HG03354 (cell line): ENCODE results near the gene ACOT7.

Experiments used
- ATAC-seq: cut with Tn5 transposase; IDR thresholded peaks from one replicate; pipeline ENCODE4 v1.9.1; 2021; ENCODE audit warnings: mild to moderate bottlenecking; ENCODE audit not compliant: unreplicated experiment, poor library complexity, severe bottlenecking

Gene ACOT7

DNA sequence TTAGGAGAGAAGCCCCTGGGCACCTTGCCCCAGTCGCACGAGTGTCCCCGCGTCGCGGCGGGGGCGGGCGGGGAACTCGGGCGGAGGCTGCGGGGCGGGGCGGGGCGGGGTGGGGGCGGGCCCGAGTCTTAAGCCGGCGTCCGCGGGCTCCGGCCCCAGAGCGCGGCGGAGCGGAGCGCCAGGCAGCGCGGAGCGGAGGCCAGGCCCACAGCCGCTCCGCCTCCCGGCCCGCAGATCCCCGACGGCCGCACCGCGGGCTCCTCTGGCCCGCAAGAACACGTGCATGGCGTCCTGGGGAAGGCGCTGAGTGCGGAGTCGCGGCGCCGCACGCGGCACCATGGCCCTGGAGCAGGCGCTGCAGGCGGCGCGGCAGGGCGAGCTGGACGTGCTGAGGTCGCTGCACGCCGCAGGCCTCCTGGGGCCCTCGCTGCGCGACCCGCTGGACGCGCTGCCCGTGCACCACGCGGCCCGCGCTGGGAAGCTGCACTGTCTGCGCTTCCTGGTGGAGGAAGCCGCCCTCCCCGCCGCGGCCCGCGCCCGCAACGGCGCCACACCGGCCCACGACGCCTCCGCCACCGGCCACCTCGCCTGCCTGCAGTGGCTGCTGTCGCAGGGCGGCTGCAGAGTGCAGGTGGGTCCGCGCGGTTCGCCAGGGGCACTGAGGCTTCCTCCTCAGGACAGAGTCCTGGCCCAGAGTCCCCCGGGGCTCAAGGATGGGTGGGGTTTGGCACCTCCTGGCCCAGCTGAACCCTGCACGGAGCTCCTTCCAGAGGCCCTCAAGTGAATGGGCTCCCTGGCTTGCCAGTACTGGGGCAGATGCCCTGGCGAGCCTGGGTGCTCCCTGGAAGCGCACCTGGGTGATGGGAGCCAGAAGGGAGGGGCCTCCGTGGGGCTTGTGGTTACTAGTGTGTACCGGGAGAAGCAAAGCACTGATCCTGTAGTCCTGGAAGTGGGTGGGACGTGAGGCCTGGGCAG lies 31.3 kb upstream of the ACOT7 start, which contains the start of gene ESPN:
Gene ESPN, plus strand, starts transcription at position 158 of the 975 bp plus-strand sequence. Its CDS starts 180 bp downstream, at position 338.
- no peak for ATAC-seq

DNA sequence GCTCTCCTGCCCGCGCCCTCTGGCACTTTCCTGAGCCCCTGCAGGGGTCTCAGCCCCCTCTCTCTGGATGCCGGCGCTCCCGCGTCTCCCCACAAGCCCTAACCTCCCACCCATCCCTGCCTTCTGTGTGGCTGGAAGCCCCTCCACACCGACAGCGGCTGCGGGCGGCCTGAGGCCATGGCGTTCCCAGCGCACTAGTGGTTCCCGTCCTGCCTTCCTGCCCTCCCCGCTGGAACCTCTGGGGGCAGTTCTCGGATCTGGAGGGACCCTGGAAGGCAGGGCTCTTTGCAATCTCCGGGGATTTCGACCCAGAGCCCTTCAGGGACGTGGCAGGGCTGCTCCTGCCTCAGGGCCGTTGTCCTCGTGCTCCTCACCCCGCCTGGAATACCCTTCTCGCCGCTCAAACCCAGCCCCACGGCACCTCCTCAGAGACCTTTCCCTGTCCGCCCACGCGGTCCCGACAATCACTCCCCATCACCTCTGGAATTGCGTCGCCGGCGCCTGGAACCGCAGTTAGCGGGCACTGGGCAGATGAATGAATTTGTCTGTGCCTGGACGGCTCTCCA lies 30.5 kb upstream of the ACOT7 start:
- no peak for ATAC-seq

DNA sequence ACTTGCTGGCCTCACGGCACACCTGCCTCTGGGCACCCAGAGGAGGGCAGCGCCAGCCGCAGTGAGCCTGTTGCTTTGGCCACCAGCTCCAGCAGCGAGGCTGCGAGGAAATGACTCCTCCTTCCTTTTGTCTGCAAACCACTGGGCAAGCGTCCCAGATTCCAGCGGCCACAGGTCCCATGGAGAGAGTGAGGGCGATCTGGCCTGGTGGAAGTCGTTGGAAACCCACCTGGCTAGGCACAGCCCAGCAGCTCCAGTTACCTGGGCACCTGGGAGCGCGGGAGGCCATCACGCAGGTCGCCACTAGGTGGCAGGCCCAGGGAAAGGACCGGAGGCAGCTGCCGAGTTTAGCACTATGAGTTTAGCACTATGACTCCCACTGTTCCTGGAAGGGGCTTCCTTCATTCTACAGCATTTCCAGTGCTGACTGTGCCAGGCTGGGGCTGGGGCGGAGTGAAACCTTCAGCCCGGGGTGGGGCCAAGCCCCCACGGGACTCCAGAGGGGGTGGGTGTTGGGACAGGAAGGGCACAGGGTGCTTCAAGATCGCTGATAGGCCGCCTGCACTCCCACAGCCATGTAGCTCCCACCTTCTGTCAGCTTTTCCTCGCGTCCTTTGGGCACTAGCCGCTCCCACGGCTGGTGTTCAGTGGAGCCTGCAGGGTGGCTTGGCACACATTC lies 29.9 kb upstream of the ACOT7 start:
- no peak for ATAC-seq

DNA sequence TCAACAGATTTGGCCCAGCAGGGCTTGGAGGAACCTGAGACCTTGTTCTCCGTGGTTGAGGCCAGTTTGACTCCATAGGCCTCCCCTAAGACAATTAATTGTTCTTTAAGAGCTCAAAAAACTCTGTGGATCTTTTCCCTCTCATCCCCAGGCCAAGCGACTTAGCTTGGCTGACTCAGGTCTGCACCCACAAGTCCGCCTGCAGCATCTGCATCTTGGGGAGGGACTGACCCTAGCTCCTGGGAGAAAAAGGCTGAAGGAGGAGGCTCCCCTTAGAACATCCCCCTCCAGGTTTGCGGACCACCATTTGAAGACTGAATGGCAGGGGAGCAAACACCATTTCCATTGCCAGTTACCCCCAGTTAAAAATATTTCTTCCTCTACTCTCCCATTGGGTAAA lies 27.7 kb upstream of the ACOT7 start:
- ATAC-seq: no peak

DNA sequence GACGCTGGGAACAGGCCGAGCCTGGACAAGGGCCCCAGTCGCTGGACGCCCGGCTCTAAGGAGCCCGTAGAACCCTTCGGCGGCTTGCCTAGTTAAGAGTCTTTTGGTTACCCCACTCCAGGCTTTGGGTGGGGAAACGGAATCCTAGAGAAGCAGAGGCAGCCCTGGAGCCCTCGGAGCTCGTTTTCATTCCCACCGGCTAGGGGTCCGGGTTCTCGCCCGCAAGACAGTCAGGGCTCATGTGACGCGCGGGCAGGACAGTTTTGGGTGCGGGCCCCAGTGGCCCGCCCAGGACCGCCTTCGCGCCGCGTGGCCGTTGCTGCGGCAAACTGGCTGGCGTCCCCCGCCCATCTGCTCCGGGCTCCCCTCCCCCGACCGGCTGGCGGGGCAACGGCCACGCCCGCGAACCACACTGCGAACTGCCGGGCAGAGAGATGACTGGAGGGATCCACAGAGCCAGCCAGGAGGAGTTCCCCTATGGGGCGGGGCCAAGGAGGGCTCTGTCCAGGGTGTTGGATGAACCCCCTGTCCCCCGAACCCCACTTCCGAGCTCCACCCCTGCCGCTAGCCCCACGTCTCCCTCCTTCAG lies 27.0 kb upstream of the ACOT7 start:
- no peak for ATAC-seq

DNA sequence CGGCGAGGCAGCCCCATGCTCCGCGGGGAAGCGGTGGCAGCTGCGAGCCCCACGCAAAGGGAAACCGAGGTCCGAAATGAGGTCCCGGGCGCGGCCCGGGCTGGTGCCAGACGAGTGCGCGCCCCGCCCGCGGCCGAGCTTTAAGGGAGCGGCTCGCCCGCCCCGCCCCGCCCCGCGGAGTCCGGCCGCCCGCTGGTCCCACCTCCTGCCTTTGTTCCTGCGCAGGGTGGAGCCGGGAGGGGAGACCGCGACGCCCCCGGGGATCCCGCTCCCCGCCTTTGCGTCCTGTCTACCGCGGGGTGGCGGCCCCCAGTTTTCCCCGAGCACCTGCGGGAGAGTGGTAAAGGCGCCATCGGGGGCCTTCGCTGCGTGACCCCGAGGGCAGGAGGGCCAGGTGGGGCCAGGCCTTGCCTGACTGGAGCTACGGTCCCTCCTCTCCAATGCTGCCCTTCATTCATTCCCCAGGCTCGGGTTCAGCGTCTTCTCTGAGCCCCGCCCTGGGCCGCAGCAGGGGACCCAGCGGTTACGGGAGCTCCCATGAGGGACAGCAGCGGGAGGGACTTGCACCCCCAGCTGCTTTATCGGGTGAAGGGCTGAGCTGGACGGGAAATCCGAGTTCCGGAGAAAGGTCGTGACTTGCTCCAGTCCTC lies 26.4 kb upstream of the ACOT7 start, which contains the start of gene HES2:
Gene HES2, minus strand, starts transcription at position 116 of the 650 bp plus-strand sequence. Its CDS starts 99 bp downstream, at position 17.
- no peak for ATAC-seq

DNA sequence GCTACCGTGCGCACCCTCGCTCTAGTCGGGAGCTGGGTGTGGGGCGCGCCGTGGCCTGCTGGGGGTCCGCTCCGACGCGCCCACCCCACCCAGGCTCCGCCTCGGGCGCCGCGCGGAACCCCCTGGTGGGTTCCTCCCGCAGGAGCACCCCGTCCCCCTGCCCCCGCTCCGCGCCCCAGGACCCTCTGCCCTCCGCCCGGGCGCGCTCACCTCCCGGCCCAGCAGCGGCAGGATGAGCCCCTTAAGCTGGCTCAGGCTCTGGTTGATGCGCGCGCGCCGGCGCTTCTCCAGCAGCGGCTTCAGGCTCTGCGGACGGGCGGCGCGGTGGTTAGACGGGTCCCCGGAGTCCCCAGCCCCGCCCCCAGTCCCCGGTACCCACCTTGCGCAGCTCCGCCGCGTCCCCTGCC lies 25.8 kb upstream of the ACOT7 start:
- no peak for ATAC-seq

DNA sequence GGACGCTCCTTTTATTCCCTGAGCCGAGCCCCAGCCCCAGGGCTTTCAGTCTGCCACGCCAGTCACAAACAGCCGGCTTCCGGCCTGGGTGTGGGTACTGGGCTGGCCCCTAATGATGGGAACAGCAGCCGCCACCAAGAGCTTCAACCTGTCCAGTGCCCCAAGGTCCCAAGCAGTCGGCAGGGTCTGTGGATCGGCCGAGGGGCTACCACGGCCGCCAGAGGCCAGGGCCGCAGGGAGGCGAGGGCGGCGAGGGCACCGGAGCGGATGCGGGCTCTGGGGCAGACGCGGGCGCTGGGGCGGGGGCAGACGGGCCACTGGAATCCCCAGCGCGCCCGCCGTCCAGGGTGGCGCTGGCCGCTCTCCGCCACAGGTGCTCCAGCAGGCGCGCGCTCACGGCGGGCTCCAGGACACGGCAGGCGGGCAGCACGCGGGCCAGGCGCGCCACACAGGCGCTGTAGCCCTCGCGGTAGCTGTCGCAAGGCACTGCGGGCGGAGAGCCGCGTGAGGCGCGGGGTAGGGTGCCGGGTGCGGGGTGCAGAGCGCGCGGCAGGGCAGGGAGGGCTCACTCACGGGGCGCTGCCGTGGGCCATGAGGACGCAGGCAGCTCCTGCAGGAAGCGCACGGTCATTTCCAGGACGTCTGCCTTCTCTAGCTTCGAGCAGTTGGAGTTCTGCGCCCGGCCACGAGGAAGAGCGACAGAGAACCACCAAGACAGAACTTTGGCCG lies 25.3 kb upstream of the ACOT7 start:
- no peak for ATAC-seq

DNA sequence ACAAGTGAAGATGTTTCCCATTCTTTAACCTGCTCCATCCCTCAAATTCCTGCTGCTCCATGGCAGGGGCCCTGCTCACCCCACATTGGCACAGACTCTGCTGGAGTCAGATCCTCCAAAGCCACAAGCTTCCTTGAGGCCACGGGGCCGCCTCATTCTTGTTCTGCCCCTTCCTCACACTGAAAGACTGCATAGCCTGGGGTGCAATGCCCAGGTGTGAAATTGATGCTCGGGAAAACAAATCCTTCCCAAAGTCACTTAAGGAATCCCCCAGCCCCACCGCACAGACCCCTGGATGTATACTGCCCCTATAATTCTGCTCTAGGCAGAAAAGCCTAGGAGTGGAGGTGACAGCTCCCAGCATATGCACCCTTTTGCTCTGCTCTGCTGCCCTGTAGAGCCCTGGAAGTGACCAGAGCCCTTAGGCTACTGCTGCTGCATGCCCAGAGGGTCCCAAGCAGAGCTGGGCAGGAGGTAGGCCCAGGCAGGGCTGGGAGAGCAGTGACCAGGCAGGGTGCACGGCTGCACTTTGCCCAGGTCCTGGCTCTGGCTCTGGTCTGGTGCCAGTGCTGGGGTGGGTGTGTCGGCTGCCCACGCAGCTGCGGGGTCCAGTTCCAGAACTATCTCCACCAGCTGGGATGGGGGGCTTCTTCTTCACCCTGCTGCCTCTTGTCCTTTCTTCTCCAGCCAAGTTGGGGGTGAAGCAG lies 24.5 kb upstream of the ACOT7 start:
- no peak for ATAC-seq

DNA sequence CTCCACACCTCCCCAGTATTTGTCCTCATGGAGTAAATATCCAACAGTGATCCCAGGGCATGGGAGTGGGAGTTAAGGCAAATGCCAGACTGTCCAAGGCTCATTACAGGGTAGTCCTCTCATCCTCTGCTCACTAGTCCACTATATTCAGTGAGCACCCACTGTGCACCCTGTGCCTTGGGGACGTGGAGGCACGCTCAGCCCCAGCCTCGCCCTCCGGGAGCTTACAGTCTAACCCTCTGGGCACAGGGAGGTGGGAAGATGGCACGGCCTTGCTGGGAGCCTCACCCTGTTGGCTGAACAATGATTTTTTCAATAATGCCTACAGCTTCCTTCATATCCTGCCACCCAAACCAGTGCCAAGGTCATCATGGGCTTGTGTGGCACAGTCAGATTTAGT lies 23.3 kb upstream of the ACOT7 start:
- ATAC-seq: no peak

DNA sequence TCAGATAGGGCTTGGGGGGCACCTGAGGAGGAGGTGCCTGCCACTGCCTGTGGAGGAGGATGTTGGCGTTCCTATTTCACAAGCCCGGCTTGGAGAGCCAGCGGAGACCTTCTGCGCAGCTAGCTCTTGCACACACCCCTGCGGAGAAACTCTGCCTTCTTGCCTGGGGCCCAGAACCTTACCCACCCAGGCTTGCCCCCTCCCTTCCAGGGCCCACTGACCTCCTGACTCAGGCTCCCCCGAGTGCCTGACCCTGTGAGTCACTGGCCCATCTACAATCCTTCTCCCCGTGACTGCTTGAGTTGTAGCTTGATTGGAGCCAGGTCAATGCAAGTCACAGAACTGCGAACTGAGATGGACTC lies 22.7 kb upstream of the ACOT7 start:
- ATAC-seq: no peak

DNA sequence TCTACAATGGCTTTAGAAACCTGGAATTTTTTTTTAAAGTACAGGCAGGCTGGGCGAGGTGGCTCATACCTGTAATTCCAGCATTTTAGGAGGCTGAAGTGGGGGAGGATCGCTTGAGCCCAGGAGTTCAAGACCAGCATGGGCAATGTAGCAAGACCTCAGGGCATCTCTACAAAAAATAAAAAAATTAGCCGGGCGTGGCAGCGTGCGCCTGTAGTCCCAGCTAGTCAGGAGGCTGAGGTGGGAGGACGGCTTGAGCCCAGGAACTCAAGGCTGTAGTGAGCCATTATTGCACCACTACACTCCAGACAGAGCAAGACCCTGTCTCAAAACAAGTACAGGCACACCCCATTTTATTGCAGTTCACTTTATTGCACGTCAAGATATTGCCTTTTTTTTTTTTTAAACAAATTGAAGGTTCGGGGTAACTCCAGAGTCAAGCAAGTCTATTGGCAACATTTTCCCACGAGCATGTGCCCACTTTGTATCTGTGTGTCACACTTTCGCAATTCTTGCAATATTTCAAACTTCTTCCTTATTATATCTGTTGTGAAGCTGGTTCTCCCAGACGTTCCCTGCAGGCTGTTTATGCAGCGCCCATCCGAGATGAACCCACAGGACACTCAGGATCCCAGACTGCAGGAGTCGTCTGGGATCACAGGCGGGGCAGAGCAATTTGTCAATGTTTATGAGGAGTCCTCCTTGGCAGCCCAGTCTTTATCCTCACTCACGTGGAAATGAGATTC lies 21.5 kb upstream of the ACOT7 start:
- no peak for ATAC-seq

DNA sequence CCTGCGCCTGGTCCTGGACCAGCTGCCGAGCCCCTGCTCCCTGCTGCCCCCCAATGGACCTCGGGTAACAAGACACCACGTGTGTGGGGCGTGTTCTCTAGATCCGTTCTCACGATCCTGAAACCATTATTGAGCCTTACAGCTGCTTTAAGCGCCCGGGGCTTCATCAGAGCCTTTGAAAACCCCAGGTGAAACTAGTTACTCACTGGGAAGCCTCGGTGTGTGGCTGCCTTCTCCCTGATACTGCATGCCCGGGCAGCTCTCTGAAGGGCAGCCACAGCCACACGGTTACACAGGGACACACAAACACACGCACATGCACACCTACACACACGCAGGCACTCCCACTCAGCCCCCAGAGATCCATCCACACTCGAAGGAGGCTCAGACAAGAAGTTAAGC lies 20.9 kb upstream of the ACOT7 start:
- peak; percentile 78 for ATAC-seq

DNA sequence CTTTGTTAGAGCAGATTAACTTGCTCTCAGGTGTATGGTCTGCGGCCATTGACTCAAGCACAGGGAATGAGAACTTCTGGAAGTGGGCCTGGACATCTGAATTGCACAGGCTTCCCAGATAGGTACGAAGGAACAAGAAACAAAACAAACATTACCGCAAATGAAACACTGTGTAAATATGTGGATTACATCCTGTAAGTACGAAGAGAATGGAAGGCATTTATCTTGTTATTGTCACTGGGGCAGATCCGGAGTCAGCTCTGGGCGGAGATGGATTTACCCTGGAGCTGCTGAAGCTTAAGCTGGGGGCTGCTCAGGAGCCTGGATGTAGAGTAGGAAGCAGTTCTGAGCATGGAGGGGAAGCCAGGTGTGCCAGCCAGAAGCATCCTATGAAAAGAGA lies 19.3 kb upstream of the ACOT7 start:
- ATAC-seq: no peak

DNA sequence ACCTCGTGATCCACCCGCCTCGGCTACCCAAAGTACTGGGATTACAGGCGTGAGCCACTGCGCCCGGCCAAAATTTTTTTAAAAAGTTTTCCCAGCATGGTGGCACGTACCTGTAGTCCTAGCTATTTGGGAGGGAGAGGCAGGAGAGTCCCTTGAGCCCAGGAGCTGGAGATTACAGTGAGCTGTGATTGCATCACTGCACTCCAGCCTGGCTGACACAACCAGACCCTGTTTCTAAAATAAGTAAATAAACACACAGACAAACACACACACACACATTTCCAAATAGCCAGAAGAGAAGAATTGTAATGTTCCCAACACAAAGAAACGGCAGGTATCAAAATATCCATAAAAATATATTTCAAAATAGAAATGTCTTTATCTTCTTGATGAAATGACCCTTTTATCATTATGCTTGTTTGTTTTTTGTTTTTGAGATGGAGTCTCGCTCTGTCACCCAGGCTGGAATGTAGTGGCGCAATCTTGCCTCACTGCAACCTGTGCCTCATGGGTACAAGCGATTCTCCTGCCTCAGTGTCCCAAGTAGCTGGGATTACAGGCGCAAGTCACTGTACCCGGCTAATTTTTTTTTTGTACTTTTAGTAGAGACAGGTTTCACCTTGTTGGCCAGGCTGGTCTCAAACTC lies 16.8 kb upstream of the ACOT7 start:
- ATAC-seq: no peak

DNA sequence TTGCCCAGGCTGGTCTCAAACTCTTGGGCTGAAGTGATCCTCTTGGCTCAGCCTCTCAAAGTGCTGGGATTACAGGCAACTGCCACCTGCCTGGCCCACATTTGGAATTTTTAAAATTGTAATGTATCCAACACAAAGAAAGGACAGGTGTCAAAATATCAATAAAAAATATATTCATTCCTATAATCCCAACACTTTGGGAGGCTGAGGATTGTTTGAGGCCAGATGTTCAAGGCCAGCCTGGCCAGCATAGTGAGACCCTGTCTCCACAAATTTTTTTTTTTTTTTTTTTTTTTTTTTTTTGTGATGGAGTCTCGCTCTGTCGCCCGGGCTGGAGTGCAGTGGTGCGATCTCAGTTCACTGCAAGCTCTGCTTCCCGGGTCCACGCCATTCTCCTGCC lies 16.2 kb upstream of the ACOT7 start:
- ATAC-seq: no peak

DNA sequence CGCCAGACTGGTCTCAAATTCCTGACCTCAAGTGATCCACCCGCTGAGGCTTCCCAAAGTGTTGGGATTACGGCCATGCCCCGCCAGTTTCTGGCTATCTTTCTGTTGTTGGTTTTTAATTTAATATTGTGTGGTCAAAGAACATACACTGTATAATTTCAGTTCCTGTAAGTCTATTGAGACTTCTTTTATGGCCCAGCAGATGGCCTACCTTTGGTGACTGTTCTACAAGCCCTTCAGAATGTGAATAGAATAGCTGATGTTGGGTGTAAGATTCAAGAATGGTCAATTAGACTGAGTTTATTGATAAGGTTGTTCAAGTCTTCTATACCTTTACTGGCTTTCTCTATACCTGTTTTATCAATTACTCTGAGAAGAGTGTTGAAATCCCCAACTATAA lies 15.5 kb upstream of the ACOT7 start:
- ATAC-seq: no peak
